Trophoblast cell (in vitro differentiated cells and primary cell): ENCODE data around the gene ATP5F1B.

Experiments used
- DNase-seq, 2 donors: peaks; one replicate each; pipeline ENCODE4 v3.0.0-alpha.2; 2016
- H2AFZ ChIP-seq: 2 replicates; pipeline ENCODE4 v1.6.1; 2013; ENCODE audit warnings: low read length, moderate library complexity, mild to moderate bottlenecking; ENCODE audit not compliant: insufficient read depth, poor library complexity
- H2AK5ac ChIP-seq: 2 replicates; pipeline ENCODE4 v1.6.1; 2013; ENCODE audit warnings: mild to moderate bottlenecking, low read length
- H2BK120ac ChIP-seq: 2 replicates; pipeline ENCODE4 v1.6.1; 2013; ENCODE audit warnings: low read length, mild to moderate bottlenecking, moderate library complexity; ENCODE audit not compliant: insufficient read depth, poor library complexity
- H2BK12ac ChIP-seq: 2 replicates; pipeline ENCODE4 v1.6.1; 2013; ENCODE audit warnings: mild to moderate bottlenecking, low read length, moderate library complexity
- H2BK5ac ChIP-seq: 2 replicates; pipeline ENCODE4 v1.6.1; 2013; ENCODE audit warnings: low read length, low read depth, moderate library complexity, mild to moderate bottlenecking; ENCODE audit not compliant: poor library complexity
- H3K14ac ChIP-seq: 2 replicates; pipeline ENCODE4 v1.6.1; 2013; ENCODE audit warnings: mild to moderate bottlenecking, low read length
- H3K18ac ChIP-seq: 2 replicates; pipeline ENCODE4 v1.6.1; 2013; ENCODE audit warnings: mild to moderate bottlenecking, low read length
- H3K23ac ChIP-seq: 2 replicates; pipeline ENCODE4 v1.6.1; 2013; ENCODE audit warnings: low read length
- H3K27ac ChIP-seq: 2 replicates; pipeline ENCODE4 v1.5.1; 2013; ENCODE audit warnings: low read depth, mild to moderate bottlenecking, inconsistent platforms, low read length, moderate library complexity
- H3K27me3 ChIP-seq: 2 replicates; pipeline ENCODE4 v1.6.1; 2013; ENCODE audit warnings: inconsistent platforms, mild to moderate bottlenecking, low read length, moderate library complexity; ENCODE audit not compliant: insufficient read depth
- H3K36me3 ChIP-seq, 2 experiments: 1 replicate in 1 of 2; 2 replicates in 1 of 2; pipeline ENCODE4 v1.6.1; 2013; ENCODE audit warnings: low read length in 2 of 2, mild to moderate bottlenecking in 2 of 2, moderate library complexity in 1 of 2; ENCODE audit not compliant: insufficient read depth in 2 of 2, control insufficient read depth in 1 of 2
- H3K4ac ChIP-seq: 2 replicates; pipeline ENCODE4 v1.6.1; 2013; ENCODE audit warnings: low read depth, mild to moderate bottlenecking, low read length, moderate library complexity
- H3K4me1 ChIP-seq, 2 experiments: 1 replicate in 1 of 2; 2 replicates in 1 of 2; pipeline ENCODE4 v1.6.1; 2013; ENCODE audit warnings: low read length in 2 of 2, mild to moderate bottlenecking in 2 of 2, moderate library complexity in 1 of 2; ENCODE audit not compliant: insufficient read depth in 2 of 2, control insufficient read depth in 1 of 2
- H3K4me2 ChIP-seq: 2 replicates; pipeline ENCODE4 v1.6.1; 2013; ENCODE audit warnings: inconsistent platforms, mild to moderate bottlenecking, low read length, moderate library complexity
- H3K4me3 ChIP-seq: 2 replicates; pipeline ENCODE4 v1.5.1; 2013; ENCODE audit warnings: mild to moderate bottlenecking, low read depth, low read length, inconsistent platforms
- H3K79me1 ChIP-seq: one replicate; pipeline ENCODE4 v1.6.1; 2013; ENCODE audit warnings: low read length
- H3K79me2 ChIP-seq: 2 replicates; pipeline ENCODE4 v1.6.1; 2013; ENCODE audit warnings: low read length, mild to moderate bottlenecking; ENCODE audit not compliant: control insufficient read depth, insufficient read depth, poor library complexity
- H3K9ac ChIP-seq: 2 replicates; pipeline ENCODE4 v1.6.1; 2013; ENCODE audit warnings: mild to moderate bottlenecking, low read length
- H3K9me3 ChIP-seq: 2 replicates; pipeline ENCODE4 v1.6.1; 2013; ENCODE audit warnings: low read depth, mild to moderate bottlenecking, control low read depth, inconsistent platforms, low read length; ENCODE audit not compliant: insufficient read depth
- H4K12ac ChIP-seq: 2 replicates; pipeline ENCODE4 v1.6.1; 2013; ENCODE audit warnings: low read depth, mild to moderate bottlenecking, low read length, moderate library complexity
- H4K8ac ChIP-seq: 2 replicates; pipeline ENCODE4 v1.6.1; 2013; ENCODE audit warnings: low read depth, mild to moderate bottlenecking, low read length, moderate library complexity
- H4K91ac ChIP-seq: one replicate; pipeline ENCODE4 v1.6.1; 2013; ENCODE audit warnings: low read depth, mild to moderate bottlenecking, low read length, moderate library complexity
- WGBS: extraction: QIAGEN DNeasy Blood & Tissue Kit; methylation state at CpG from one replicate; pipeline ENCODE4 v1.1.7; 2013; ENCODE audit warnings: missing lambda C conversion rate; ENCODE audit not compliant: insufficient read length, insufficient coverage; ENCODE audit errors: extremely low coverage; 5-methylcytosine and 5-hydroxymethylcytosine counted together

Gene ATP5F1B

GRCh38 chr12:56636675-56637540 lies 8.9 kb downstream of the ATP5F1B start:
- H3K36me3 ChIP-seq, result peaks cover 30 to 37% of the 10 kb centered on the region in 2 experiments
- H4K12ac ChIP-seq, result peak overlapping the region; percentile 19
- H4K8ac ChIP-seq, result peak overlapping the region; percentile 66
- peak overlapping the region; percentile 4 for H3K14ac ChIP-seq
- WGBS, result no CpG with 5 or more reads among the region's 12 CpGs
- peaks cover 23% of the 10 kb centered on the region for H3K79me1 ChIP-seq
- H4K91ac ChIP-seq, result peak overlapping the region; percentile 70
- peak overlapping the region; percentile 62 for H3K9ac ChIP-seq
- H2BK12ac ChIP-seq, result no peak overlapping the region
- peak overlapping the region; percentile 81 for H3K27ac ChIP-seq
- H2AK5ac ChIP-seq, result peak overlapping the region; percentile 35
- peak overlapping the region; percentile 32 for H3K18ac ChIP-seq
- no peak overlapping the region for H3K23ac ChIP-seq
- peak overlapping the region; percentile 11 for H2AFZ ChIP-seq
- peak; percentile 99 for DNase-seq
- peak overlapping the region; percentile 83 for H3K4me2 ChIP-seq
- peak overlapping the region; percentile 14 for H3K4me3 ChIP-seq
- peaks cover 6 to 20% of the 10 kb centered on the region in 2 experiments for H3K4me1 ChIP-seq
- peak overlapping the region; percentile 21 for H2BK120ac ChIP-seq
- H3K79me2 ChIP-seq, result peaks cover 13% of the 10 kb centered on the region
- H2BK5ac ChIP-seq, result peak overlapping the region; percentile 65
- no peak overlapping the region for H3K4ac ChIP-seq
- H3K9me3 ChIP-seq, result peaks cover 2% of the 10 kb centered on the region
- H3K27me3 ChIP-seq, result no peaks in the 10 kb centered on the region

DNA sequence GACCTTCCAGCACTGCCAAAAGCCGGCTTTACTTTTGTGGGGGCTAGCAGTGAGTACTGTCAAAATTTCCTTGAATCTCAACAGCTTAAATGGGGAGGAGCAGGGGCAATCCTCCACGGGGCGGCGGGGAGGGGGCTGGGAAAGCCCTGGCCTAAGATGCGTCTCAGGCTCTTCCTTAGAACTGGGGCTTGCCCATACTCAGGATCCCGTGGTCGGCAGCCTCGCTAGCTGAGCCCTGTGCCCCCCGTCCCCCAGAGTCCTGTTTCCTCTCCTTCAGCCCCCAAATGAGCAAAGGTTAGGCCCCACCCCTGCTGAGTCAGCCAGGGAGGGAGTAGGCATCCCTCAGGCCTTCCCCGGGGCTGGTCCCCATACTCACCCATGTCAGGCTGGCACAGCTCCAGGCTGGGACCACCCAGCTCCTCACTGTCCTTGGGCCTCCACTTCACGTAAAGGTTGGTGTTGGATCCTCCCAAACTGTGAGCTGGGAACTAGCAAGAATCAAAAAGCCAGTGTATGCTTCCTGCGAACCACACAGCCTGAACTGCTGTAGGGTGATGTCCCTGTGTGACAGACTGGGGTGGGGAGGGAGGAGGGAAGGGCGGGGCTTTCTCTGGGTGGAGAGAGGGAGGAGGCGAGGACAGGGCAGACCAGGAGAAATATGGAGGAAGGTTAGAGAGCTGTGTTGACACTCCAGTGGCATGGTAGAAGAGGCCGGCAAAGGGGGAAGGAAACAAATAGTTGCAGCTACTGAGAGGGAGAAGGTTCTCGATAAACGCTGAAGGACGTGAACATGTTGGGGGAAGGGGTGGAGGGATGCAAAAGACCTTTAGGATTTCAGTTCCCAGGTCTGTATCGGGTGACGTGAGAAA lies 9.7 kb downstream of the ATP5F1B start:
- peak overlapping the region; percentile 78 for H4K8ac ChIP-seq
- H3K4me2 ChIP-seq, result peak overlapping the region; percentile 83
- peak overlapping the region; percentile 21 for H2BK120ac ChIP-seq
- H2BK5ac ChIP-seq, result peak overlapping the region; percentile 73
- peak overlapping the region; percentile 62 for H3K9ac ChIP-seq
- DNase-seq, result peak; percentile 83 to 87
- H3K27ac ChIP-seq, result peak overlapping the region; percentile 86
- no peak overlapping the region for H2BK12ac ChIP-seq
- H3K4me1 ChIP-seq, result peaks cover 6 to 23% of the 10 kb centered on the region in 2 experiments
- H2AK5ac ChIP-seq, result peak overlapping the region; percentile 35
- H3K4ac ChIP-seq, result peak overlapping the region; percentile 66
- H4K12ac ChIP-seq, result peak overlapping the region; percentile 19
- H3K79me1 ChIP-seq, result peaks cover 23% of the 10 kb centered on the region
- no CpG with 5 or more reads among the region's 20 CpGs for WGBS
- no peak overlapping the region for H3K23ac ChIP-seq
- H2AFZ ChIP-seq, result peak overlapping the region; percentile 38
- H3K36me3 ChIP-seq, result peaks cover 23 to 30% of the 10 kb centered on the region in 2 experiments
- H3K18ac ChIP-seq, result peak overlapping the region; percentile 76
- peaks cover 2% of the 10 kb centered on the region for H3K9me3 ChIP-seq
- peaks cover 13% of the 10 kb centered on the region for H3K79me2 ChIP-seq
- H3K4me3 ChIP-seq, result peak overlapping the region; percentile 56
- H4K91ac ChIP-seq, result peak overlapping the region; percentile 79
- H3K27me3 ChIP-seq, result no peaks in the 10 kb centered on the region
- H3K14ac ChIP-seq, result peak overlapping the region; percentile 62

DNA sequence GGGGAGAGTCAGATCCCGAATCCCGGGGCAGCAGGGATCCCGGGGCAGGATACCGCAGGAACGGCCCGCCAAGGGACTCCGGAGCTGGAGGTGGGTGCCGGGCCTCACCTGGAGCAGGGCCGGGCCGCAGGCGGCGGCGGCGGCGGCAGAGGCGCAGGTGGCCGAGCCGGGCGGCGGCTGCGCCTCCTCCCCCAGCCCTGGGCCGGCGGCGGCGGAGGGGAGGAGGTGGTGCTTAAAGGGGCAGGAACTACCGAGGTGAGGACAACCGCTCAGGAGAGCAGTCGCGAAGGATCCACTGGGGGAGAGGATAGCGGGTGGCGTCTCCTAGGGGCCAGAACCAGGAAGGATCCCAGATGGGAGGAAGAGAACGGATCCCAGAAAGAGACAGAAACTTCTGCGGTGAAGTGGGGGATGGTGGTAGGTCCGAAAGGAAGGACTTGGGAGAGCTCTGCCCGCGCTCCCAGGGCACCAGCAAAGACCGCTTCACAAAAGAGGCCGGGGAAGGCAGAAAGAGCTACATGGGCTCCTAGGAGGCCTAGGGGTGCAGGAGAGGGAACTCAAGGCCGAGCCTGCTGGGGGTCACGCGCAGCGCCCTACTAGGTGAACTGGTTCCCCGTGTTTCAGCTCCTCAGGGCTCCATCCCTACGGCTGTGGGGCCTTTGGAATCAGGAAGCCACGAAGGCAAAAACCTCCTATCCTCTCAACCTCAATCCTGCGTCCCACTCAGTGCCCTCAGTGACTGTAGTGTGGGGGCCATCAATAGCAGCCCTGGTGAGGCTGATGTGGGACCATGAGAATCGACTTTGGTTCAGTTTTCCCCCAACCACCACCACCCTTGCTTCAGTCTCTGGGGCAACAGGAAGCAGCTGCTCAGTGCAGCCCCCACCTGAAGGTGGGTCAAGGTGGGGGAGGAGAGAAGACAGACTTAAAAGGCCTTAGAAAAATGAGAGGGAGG lies 10.7 kb downstream of the ATP5F1B start:
- H3K4me2 ChIP-seq, result peak overlapping the region; percentile 83
- peaks cover 23% of the 10 kb centered on the region for H3K79me1 ChIP-seq
- H3K9me3 ChIP-seq, result peaks cover 2% of the 10 kb centered on the region
- peak overlapping the region; percentile 75 for H2BK5ac ChIP-seq
- DNase-seq, result peak; percentile 84 to 88
- peak overlapping the region; percentile 89 for H3K4me3 ChIP-seq
- peaks cover 10 to 25% of the 10 kb centered on the region in 2 experiments for H3K4me1 ChIP-seq
- peak overlapping the region; percentile 86 for H3K27ac ChIP-seq
- no peak overlapping the region for H3K23ac ChIP-seq
- H4K8ac ChIP-seq, result peak overlapping the region; percentile 81
- H4K12ac ChIP-seq, result peak overlapping the region; percentile 75
- H3K9ac ChIP-seq, result peak overlapping the region; percentile 79
- H2BK12ac ChIP-seq, result peak overlapping the region; percentile 1
- WGBS, result no CpG with 5 or more reads among the region's 47 CpGs
- H3K79me2 ChIP-seq, result peaks cover 13% of the 10 kb centered on the region
- peak overlapping the region; percentile 66 for H3K4ac ChIP-seq
- H2AFZ ChIP-seq, result peak overlapping the region; percentile 48
- H3K14ac ChIP-seq, result peak overlapping the region; percentile 88
- peak overlapping the region; percentile 21 for H2AK5ac ChIP-seq
- no peaks in the 10 kb centered on the region for H3K27me3 ChIP-seq
- peak overlapping the region; percentile 62 for H3K18ac ChIP-seq
- H4K91ac ChIP-seq, result peak overlapping the region; percentile 79
- H3K36me3 ChIP-seq, result peaks cover 17 to 24% of the 10 kb centered on the region in 2 experiments
- H2BK120ac ChIP-seq, result peak overlapping the region; percentile 74
